Brain pericyte (primary cell): Measurements from ENCODE around the gene CPA1.

ENCODE experiments used
- DNase-seq: peaks from one replicate; pipeline ENCODE4 v3.0.0-alpha.2; 2012; ENCODE audit warnings: low read depth, low spot score

The CPA1 gene

GRCh38 chr7:130379921-130380860 is at the start of gene CPA1:
Gene CPA1 (plus strand): TSS chr7:130380494. CDS start chr7:130380521, 27 bp downstream.
- DNase-seq, result no peak

- DNase-seq, result no peak
These were observed 47.8 kb upstream of the CPA1 start for GRCh38 chr7:130332259-130333053.

- DNase-seq, result no peak
These were observed 46.5 kb upstream of the CPA1 start for GRCh38 chr7:130333832-130334231.

GRCh38 chr7:130334274-130334673 is 46.0 kb upstream of the CPA1 start:
- no peak for DNase-seq

- no peak for DNase-seq
These were observed 42.8 kb upstream of the CPA1 start for GRCh38 chr7:130337410-130337971.

GRCh38 chr7:130338233-130338632 is 42.1 kb upstream of the CPA1 start:
- no peak for DNase-seq

- no peak for DNase-seq
These were observed 38.4 kb upstream of the CPA1 start for GRCh38 chr7:130341882-130342281.

GRCh38 chr7:130342701-130343380 is 37.5 kb upstream of the CPA1 start:
- no peak for DNase-seq

GRCh38 chr7:130344271-130344866 is 35.9 kb upstream of the CPA1 start, which contains the start of gene CPA5:
Gene CPA5 (plus strand): TSS chr7:130344816. CDS start chr7:130346486, 1,670 bp downstream.
- no peak for DNase-seq

GRCh38 chr7:130345136-130345535 is 35.2 kb upstream of the CPA1 start:
- no peak for DNase-seq

- no peak for DNase-seq
These were observed 34.6 kb upstream of the CPA1 start for GRCh38 chr7:130345725-130346124.

GRCh38 chr7:130346177-130346905 is 34.0 kb upstream of the CPA1 start:
- DNase-seq, result no peak

GRCh38 chr7:130346941-130347340 is 33.4 kb upstream of the CPA1 start:
- no peak for DNase-seq

GRCh38 chr7:130349911-130350782 is 30.1 kb upstream of the CPA1 start:
- DNase-seq, result no peak

- DNase-seq, result no peak
These were observed 29.1 kb upstream of the CPA1 start for GRCh38 chr7:130350945-130351790.

GRCh38 chr7:130351791-130352090 is 28.6 kb upstream of the CPA1 start:
- DNase-seq, result no peak

GRCh38 chr7:130352194-130353074 is 27.9 kb upstream of the CPA1 start:
- DNase-seq, result no peak

- DNase-seq, result no peak
These were observed 27.1 kb upstream of the CPA1 start for GRCh38 chr7:130353196-130353595.
